NT2/D1 (cell line): ENCODE data around the gene TATDN3.

Experiments
- DNase-seq: peaks from one replicate; pipeline ENCODE4 v3.0.0-alpha.2; 2011; ENCODE audit warnings: low read depth, low spot score
- H3K27me3 ChIP-seq: 2 replicates; pipeline ENCODE4 v1.6.0; 2011; ENCODE audit warnings: mild to moderate bottlenecking; ENCODE audit not compliant: insufficient read length, insufficient read depth
- H3K36me3 ChIP-seq: 2 replicates; pipeline ENCODE4 v1.6.1; 2011; ENCODE audit warnings: mild to moderate bottlenecking, low read length, mixed read lengths; ENCODE audit not compliant: insufficient read depth, insufficient read length
- H3K4me1 ChIP-seq: 2 replicates; pipeline ENCODE4 v1.5.1; 2011; ENCODE audit not compliant: insufficient read depth, insufficient read length
- H3K4me3 ChIP-seq: 2 replicates; pipeline ENCODE4 v1.5.1; 2011; ENCODE audit warnings: low read depth; ENCODE audit not compliant: insufficient read length
- H3K9ac ChIP-seq: 2 replicates; pipeline ENCODE4 v1.6.0; 2011; ENCODE audit warnings: low read depth; ENCODE audit not compliant: insufficient read length
- H3K9me3 ChIP-seq: 2 replicates; pipeline ENCODE4 v1.5.1; 2011; ENCODE audit warnings: mild to moderate bottlenecking, low read length; ENCODE audit not compliant: insufficient read depth
- SUZ12 ChIP-seq: IDR thresholded peaks from 2 replicates; pipeline ENCODE4 v1.6.1; 2011; ENCODE audit not compliant: insufficient read length, insufficient read depth; ENCODE audit errors: extremely low read depth
- YY1 ChIP-seq: IDR thresholded peaks from 2 replicates; pipeline ENCODE4 v1.6.1; 2011; ENCODE audit not compliant: insufficient read length, insufficient read depth
- ZNF274 ChIP-seq: IDR thresholded peaks from 2 replicates; pipeline ENCODE4 v1.6.1; 2011; ENCODE audit warnings: mild to moderate bottlenecking, low read depth, low read length

TATDN3 gene

DNA sequence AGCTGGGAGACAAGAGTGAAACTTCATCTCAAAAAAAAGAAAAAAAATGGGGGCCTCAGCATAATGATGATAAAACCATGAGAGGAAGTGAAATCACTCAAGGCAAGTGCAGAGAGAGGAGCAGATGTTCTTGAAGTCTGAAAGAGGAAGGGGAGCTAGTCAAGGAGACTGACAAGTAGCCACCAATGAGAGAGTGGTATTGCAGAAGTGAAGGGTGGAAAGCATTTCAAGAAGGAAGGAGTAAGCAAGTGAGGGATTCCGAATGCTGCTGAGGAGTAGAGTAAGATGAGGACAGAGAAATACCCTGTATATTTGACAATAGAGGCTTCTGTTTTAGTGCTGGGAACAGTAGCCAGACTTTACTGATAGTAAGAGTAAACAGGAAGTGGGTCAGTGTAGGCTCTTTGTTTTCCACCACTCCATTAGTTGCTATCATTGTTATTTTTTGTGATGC is 2.9 kb downstream of the TATDN3 start:
- Histone ChIP-seq H3K9ac (no peak overlapping the region), H3K4me3 (no peak overlapping the region), H3K36me3 (peaks cover 25% of the 10 kb centered on the region), H3K27me3 (no peaks in the 10 kb centered on the region), H3K4me1 (peaks cover 2% of the 10 kb centered on the region), H3K9me3 (no peaks in the 10 kb centered on the region)
- no peak for DNase-seq
- TF ChIP-seq ZNF274 = no peak
- no peak for TF ChIP-seq SUZ12
- TF ChIP-seq YY1 = no peak

DNA sequence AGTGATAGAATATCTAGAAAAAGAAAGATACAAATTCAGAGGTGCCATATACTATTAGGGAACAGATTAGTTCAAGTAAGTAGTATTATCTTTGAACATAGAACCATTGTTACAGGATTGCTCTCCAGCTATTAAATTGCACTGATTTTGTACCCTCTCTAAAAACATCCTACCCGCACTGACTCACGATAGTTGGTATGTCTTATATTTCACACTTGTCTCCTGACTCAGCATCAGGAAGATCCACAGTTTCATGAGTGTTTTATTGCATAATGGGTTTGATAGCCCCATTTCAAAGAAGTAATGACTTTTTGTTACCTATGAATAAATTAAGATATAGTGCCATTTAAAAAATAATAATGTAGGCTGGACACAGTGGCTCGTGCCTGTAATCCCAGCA is 6.0 kb downstream of the TATDN3 start:
- H3K9ac ChIP-seq = no peak overlapping the region
- H3K27me3 ChIP-seq = no peaks in the 10 kb centered on the region
- H3K4me3 ChIP-seq = no peak overlapping the region
- TF ChIP-seq YY1 (no peak), SUZ12 (no peak), ZNF274 (no peak)
- no peak for DNase-seq
- no peaks in the 10 kb centered on the region for H3K9me3 ChIP-seq
- peaks cover 2% of the 10 kb centered on the region for H3K4me1 ChIP-seq
- H3K36me3 ChIP-seq = peaks cover 31% of the 10 kb centered on the region

DNA sequence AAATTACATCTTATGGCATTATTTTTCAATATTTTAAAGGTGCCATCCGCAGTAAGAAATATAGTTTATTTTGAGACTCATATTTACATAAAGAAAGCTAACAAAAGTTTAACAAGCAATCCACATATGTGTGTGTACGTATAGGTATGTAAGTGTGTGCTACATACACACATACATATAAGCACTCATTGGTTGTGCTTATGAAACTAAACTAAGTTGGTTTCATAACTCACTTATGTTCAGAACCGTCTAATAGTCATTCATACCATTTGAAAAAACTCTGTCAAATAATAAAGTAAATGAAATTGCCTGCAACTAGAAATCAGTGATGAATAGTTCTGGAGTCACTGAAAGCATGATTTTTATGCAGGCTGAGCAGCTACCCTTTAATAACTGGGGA is 14.1 kb downstream of the TATDN3 start:
- H3K9ac ChIP-seq = no peak overlapping the region
- DNase-seq = no peak
- no peaks in the 10 kb centered on the region for H3K27me3 ChIP-seq
- H3K4me3 ChIP-seq = no peak overlapping the region
- no peaks in the 10 kb centered on the region for H3K4me1 ChIP-seq
- peaks cover 20% of the 10 kb centered on the region for H3K36me3 ChIP-seq
- H3K9me3 ChIP-seq = no peaks in the 10 kb centered on the region
- TF ChIP-seq SUZ12 = no peak
- TF ChIP-seq YY1 = no peak
- TF ChIP-seq ZNF274 = no peak

DNA sequence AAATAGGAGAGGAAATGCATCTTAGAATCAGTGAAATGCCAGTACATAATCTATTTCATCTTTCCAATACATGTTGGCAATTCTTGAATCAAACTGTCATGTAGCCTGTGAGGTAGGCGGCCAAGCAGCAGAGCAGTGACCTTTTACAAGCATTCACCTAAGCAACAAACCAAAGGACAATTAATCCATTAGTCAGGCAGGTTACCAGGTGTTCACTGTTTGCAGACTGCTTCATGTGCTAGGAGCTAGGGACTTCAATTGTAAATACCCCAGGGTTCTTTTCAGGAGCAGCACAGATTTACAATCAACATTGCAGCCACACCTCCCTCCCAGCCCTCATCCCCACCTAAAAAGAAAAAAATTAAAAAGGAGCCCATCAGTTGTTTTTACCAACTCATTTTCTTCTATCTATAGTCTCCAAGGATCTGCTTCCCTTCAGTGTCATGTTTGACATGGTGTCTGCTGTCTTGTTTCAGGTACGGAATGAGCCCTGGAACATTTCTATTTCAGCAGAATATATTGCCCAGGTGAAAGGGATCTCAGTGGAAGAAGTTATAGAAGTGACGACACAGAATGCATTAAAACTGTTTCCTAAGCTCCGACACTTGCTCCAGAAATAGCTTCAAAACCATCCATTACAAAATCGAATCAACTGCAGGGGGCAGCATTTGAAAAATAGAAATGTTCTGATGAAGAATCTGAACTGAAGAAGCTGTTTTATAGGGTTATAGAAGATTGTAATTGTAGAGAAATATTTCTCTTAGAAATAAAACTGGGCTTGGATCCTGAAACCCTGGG is 23.0 kb downstream of the TATDN3 start:
- Histone ChIP-seq H3K36me3 (peaks cover 6% of the 10 kb centered on the region), H3K4me3 (no peak overlapping the region), H3K27me3 (no peaks in the 10 kb centered on the region), H3K9me3 (no peaks in the 10 kb centered on the region), H3K9ac (no peak overlapping the region), H3K4me1 (no peaks in the 10 kb centered on the region)
- TF ChIP-seq YY1 = no peak
- TF ChIP-seq ZNF274 = no peak
- TF ChIP-seq SUZ12 = no peak
- no peak for DNase-seq

DNA sequence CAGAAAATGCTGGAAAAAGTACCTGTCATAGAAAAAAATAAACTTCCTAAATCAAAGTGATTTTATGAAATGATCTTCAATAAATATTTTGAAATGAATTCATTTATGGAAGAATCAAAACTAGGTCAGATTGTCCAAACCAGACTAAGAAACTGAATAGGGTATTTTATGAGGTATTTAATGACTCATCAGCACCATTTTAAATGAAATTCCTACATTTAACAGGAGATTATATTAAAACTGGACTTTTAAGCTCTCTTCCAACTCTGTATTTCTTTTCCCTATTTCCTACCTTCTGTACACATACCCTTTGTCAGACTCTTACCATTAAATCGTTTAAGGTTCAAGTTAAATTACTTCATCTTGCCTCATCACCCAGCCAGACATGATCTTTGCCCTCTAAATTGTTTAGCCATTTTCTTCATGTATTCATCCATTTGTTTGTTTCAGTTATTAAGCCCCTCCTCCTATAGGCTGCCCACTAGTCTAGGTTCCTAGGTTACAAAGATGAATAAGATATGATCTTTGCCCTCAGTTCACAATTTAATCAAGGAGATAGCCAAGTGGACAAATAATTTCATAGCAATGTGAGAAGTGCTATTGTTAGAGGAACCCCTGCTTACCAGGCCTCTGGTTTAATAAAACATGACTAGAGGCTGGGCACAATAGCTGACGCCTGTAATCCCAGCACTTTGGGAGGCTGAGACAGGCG is 25.0 kb downstream of the TATDN3 start:
- TF ChIP-seq SUZ12 = no peak
- TF ChIP-seq YY1 = no peak
- TF ChIP-seq ZNF274 = no peak
- no peak overlapping the region for H3K9ac ChIP-seq
- H3K4me1 ChIP-seq = no peaks in the 10 kb centered on the region
- H3K9me3 ChIP-seq = no peaks in the 10 kb centered on the region
- H3K4me3 ChIP-seq = no peak overlapping the region
- peaks cover 6% of the 10 kb centered on the region for H3K36me3 ChIP-seq
- no peaks in the 10 kb centered on the region for H3K27me3 ChIP-seq
- no peak for DNase-seq

DNA sequence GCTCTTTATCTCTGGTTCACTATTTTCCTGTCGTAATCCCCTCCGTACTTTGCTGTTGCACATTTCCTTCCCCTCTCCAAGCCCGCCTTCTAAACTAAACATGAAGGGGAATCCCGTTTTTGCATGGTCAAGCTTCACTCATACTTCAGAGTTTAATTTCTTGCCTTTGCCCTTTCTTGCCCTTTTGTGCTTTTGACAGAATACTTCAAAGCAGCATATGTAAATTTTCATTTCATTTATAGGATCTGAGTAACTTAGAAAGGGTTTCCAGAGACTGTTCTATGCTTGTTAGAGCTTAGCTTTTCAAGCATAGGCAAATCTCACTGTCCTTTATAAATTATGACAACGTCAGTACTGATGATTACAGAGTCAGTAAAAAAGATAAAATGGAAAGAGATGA is 28.0 kb downstream of the TATDN3 start:
- DNase-seq = no peak
- peaks cover 4% of the 10 kb centered on the region for H3K36me3 ChIP-seq
- H3K9me3 ChIP-seq = peaks cover 9% of the 10 kb centered on the region
- no peaks in the 10 kb centered on the region for H3K4me1 ChIP-seq
- H3K4me3 ChIP-seq = no peak overlapping the region
- no peaks in the 10 kb centered on the region for H3K27me3 ChIP-seq
- H3K9ac ChIP-seq = no peak overlapping the region
- TF ChIP-seq YY1 (no peak), ZNF274 (no peak), SUZ12 (no peak)

DNA sequence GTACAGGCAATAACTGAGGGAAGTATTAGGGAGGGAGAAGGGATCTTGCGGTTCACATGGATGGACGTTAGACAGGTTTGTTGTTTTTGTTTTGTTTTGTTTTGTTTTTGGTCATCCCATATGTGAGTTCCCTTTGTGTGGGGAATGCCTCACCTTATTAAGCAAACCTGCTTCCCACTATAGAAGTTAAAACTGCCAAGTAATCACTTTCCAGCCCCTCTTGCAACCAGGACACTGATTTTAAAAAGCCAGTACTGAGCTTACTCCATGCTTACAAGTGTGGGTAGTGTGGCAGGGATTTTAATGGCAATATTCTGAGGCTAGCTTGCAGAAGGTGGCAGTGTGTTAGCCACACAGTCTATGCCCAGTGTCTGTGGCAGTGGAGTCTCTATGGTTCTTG is 29.3 kb downstream of the TATDN3 start:
- Histone ChIP-seq H3K36me3 (no peaks in the 10 kb centered on the region), H3K4me1 (no peaks in the 10 kb centered on the region), H3K27me3 (no peaks in the 10 kb centered on the region), H3K9ac (no peak overlapping the region), H3K4me3 (no peak overlapping the region), H3K9me3 (peaks cover 22% of the 10 kb centered on the region)
- DNase-seq = no peak
- TF ChIP-seq ZNF274 (no peak), SUZ12 (no peak), YY1 (no peak)
